Stimulated activated CD4-positive, alpha-beta T cell treated with anti-CD3 and anti-CD28 coated beads, TNF-alpha, amount 100 ng/mL, for 4 hours (primary cell): ENCODE measurements around the gene SLF2.
"Not testable (repeated sequence)": the region's sequence is repeated elsewhere in the genome, so short reads cannot be mapped to it uniquely, and the experiment has no call there.

ENCODE experiments used
- DNase-seq, 3 experiments: peaks; one replicate each; pipeline ENCODE4 v3.0.0-alpha.2; 2020; ENCODE audit warnings: low read depth in 3 of 3

Gene SLF2

GRCh38 chr10:100879741-100880360 is 32.9 kb upstream of the SLF2 start:
- DNase-seq: no peak

GRCh38 chr10:100881556-100882213 is 31.1 kb upstream of the SLF2 start:
- DNase-seq: no peak

GRCh38 chr10:100882252-100882651 is 30.5 kb upstream of the SLF2 start:
- no peak for DNase-seq

GRCh38 chr10:100882671-100883311 is 30.0 kb upstream of the SLF2 start:
- no peak for DNase-seq

GRCh38 chr10:100883312-100883821 is 29.4 kb upstream of the SLF2 start:
- no peak for DNase-seq

- DNase-seq: not testable (repeated sequence)
Observed at GRCh38 chr10:100885611-100886010, 27.2 kb upstream of the SLF2 start.

- no peak for DNase-seq
Observed at GRCh38 chr10:100886091-100886490, 26.7 kb upstream of the SLF2 start.

- DNase-seq: no peak
Observed at GRCh38 chr10:100886521-100886920, 26.2 kb upstream of the SLF2 start.

- no peak for DNase-seq
Observed at GRCh38 chr10:100886963-100887362, 25.8 kb upstream of the SLF2 start.

- DNase-seq: no peak
Observed at GRCh38 chr10:100887761-100888296, 24.9 kb upstream of the SLF2 start.

GRCh38 chr10:100888957-100889356 is 23.8 kb upstream of the SLF2 start:
- DNase-seq: no peak

GRCh38 chr10:100889546-100889945 is 23.2 kb upstream of the SLF2 start:
- DNase-seq: no peak

GRCh38 chr10:100890141-100890672 is 22.6 kb upstream of the SLF2 start:
- no peak for DNase-seq

- DNase-seq: no peak
Observed at GRCh38 chr10:100890673-100891317, 22.0 kb upstream of the SLF2 start.

- DNase-seq: no peak
Observed at GRCh38 chr10:100894033-100894432, 18.7 kb upstream of the SLF2 start.

GRCh38 chr10:100894589-100895294 is 18.0 kb upstream of the SLF2 start:
- no peak for DNase-seq

GRCh38 chr10:100895346-100895745 is 17.4 kb upstream of the SLF2 start:
- DNase-seq: no peak

GRCh38 chr10:100895896-100896295 is 16.9 kb upstream of the SLF2 start:
- no peak for DNase-seq

- no peak for DNase-seq
Observed at GRCh38 chr10:100896876-100897461, 15.8 kb upstream of the SLF2 start.

- no peak for DNase-seq
Observed at GRCh38 chr10:100897976-100898375, 14.8 kb upstream of the SLF2 start.

- DNase-seq: no peak
Observed at GRCh38 chr10:100899171-100899570, 13.6 kb upstream of the SLF2 start.
